HepG2 (cell line): ENCODE results near the gene ZBP1. TPM values are rescaled to one million over a fixed set of nuclear protein-coding genes. Genes with fewer than 3 reads are reported as not detected.

Experiments
- ATAC-seq: fragments of 200-7000 bp; cut with Tn5 transposase; 3 replicates; pipeline ENCODE4 v1.9.1; 2020; ENCODE audit warnings: mild to moderate bottlenecking, moderate library complexity
- BruUV-seq: library from RNA; stranded (reverse); fragments of 400-500 nt; replicated peaks from 2 replicates; lab custom pipeline; 2021; lab: Mats Ljungman, UMichigan
- CTCF ChIA-PET: fragments of 300-600 bp; formaldehyde crosslinking; extraction: SDS; loops from one replicate; lab custom pipeline; 2021; ENCODE audit warnings: low total read pairs, inconsistent platforms, low intra/inter-chr PET ratio; lab: Yijun Ruan, JAX
- POLR2A ChIA-PET: fragments of 350-600 bp; sonication (Branson Sonifier 250); formaldehyde crosslinking; loops from one replicate; lab custom pipeline; 2020; ENCODE audit warnings: antibody characterized with exemption, inconsistent platforms; lab: Yijun Ruan, JAX
- DNase-seq: peaks from one replicate; pipeline ENCODE4 v3.0.0-alpha.2; 2015; ENCODE audit warnings: low spot score
- FAIRE-seq: peaks from 3 replicates; lab custom pipeline; 2011; peaks lifted over from hg19 to GRCh38; lab: Jason Lieb, UNC
- H2AFZ ChIP-seq: one replicate; pipeline ENCODE4 v1.6.1; 2011; ENCODE audit warnings: low read length, inconsistent platforms
- H3K27ac ChIP-seq: fragments of 300-600 bp; 3 replicates; pipeline ENCODE4 v1.8.0; 2011; ENCODE audit warnings: mixed run types, mild to moderate bottlenecking, mixed read lengths, low read length, inconsistent platforms; ENCODE audit not compliant: insufficient read depth; ENCODE audit errors: extremely low read length
- H3K27me3 ChIP-seq, 2 experiments: fragments of 200-600 bp in 1 of 2; 2 replicates in 1 of 2; 3 replicates in 1 of 2; pipeline versions ENCODE4 v1.6.0 to v1.8.0; 2011; ENCODE audit warnings: low read length in 2 of 2, mild to moderate bottlenecking in 2 of 2, moderate library complexity in 2 of 2, inconsistent platforms in 1 of 2; ENCODE audit not compliant: insufficient read depth in 2 of 2, control insufficient read depth in 1 of 2
- H3K36me3 ChIP-seq, 2 experiments: fragments of 200-600 bp in 1 of 2; replicated peaks in 1 of 2; 2 replicates in 1 of 2; 3 replicates in 1 of 2; pipeline versions ENCODE4 v1.5.1 to v1.8.0; 2011; ENCODE audit warnings: low read length in 2 of 2, inconsistent platforms in 1 of 2; ENCODE audit not compliant: insufficient read depth in 2 of 2, control insufficient read depth in 1 of 2
- H3K4me1 ChIP-seq: 2 replicates; pipeline ENCODE4 v1.5.1; 2012; ENCODE audit warnings: low read length, inconsistent platforms; ENCODE audit not compliant: insufficient read depth
- H3K4me2 ChIP-seq: 2 replicates; pipeline ENCODE4 v1.6.0; 2011; ENCODE audit warnings: low read depth, low read length, inconsistent platforms
- H3K4me3 ChIP-seq, 3 experiments: fragments of 200-600 bp in 1 of 3; sonication (generic), shearing (Covaris generic) in 1 of 3; replicated peaks in 1 of 3; 2 replicates each; pipeline ENCODE4 v1.5.1; 2011 to 2016; ENCODE audit warnings: low read length in 3 of 3, inconsistent platforms in 2 of 3, low read depth in 2 of 3, mild to moderate bottlenecking in 2 of 3, control low read depth in 1 of 3, mixed read lengths in 1 of 3; ENCODE audit not compliant: insufficient read depth in 1 of 3
- H3K79me2 ChIP-seq: one replicate; pipeline ENCODE4 v1.6.1; 2011; ENCODE audit warnings: low read length, inconsistent platforms; ENCODE audit not compliant: insufficient read depth
- H3K9ac ChIP-seq: 2 replicates; pipeline ENCODE4 v1.6.0; 2011; ENCODE audit warnings: mild to moderate bottlenecking, low read depth, low read length, inconsistent platforms; ENCODE audit not compliant: insufficient read depth
- H3K9me3 ChIP-seq: 2 replicates; pipeline ENCODE4 v1.5.1; 2012; ENCODE audit warnings: mild to moderate bottlenecking, low read length
- H4K20me1 ChIP-seq: 2 replicates; pipeline ENCODE4 v1.6.0; 2011; ENCODE audit warnings: inconsistent platforms, mild to moderate bottlenecking, low read length, moderate library complexity; ENCODE audit not compliant: insufficient read depth
- ATF2 ChIP-seq: sonication (generic); formaldehyde crosslinking; IDR thresholded peaks from 2 replicates; pipeline ENCODE4 v1.4.0; 2020; ENCODE audit warnings: missing genetic modification reagents
- ETV5 ChIP-seq: IDR thresholded peaks from 2 replicates; pipeline ENCODE4 v1.6.1; 2018; ENCODE audit warnings: missing biosample characterization, missing genetic modification reagents, inconsistent platforms, borderline replicate concordance
- GPBP1L1 ChIP-seq: sonication (generic); formaldehyde crosslinking; IDR thresholded peaks from 2 replicates; pipeline ENCODE4 v1.5.0; 2020; ENCODE audit warnings: mild to moderate bottlenecking, missing genetic modification reagents
- SYNCRIP ChIP-seq: fragments of 200-400 bp; formaldehyde crosslinking; IDR thresholded peaks from 2 replicates; pipeline ENCODE4 v1.6.1; 2018; ENCODE audit warnings: mild to moderate bottlenecking, low read depth, low read length; ENCODE audit not compliant: insufficient read depth
- TGIF2 ChIP-seq: IDR thresholded peaks from 2 replicates; pipeline ENCODE4 v1.6.1; 2016; ENCODE audit warnings: control low read depth, missing compliant biosample characterization
- ZNF569 ChIP-seq: sonication (generic); formaldehyde crosslinking; IDR thresholded peaks from 2 replicates; pipeline ENCODE4 v1.5.0; 2020; ENCODE audit warnings: mild to moderate bottlenecking, missing genetic modification reagents, moderate library complexity, borderline replicate concordance
- ZXDC ChIP-seq: sonication (generic); formaldehyde crosslinking; IDR thresholded peaks from 2 replicates; pipeline ENCODE4 v1.5.0; 2020; ENCODE audit warnings: mild to moderate bottlenecking, missing genetic modification reagents
- WGBS: methylation state at CpG from one replicate; pipeline ENCODE4 v1.1.6; 2017; ENCODE audit warnings: low lambda C conversion rate; 5-methylcytosine and 5-hydroxymethylcytosine counted together
- in situ Hi-C: cut with HindIII; loops from 2 replicates; pipeline ENCODE4 v1.10.0; 2017; ENCODE audit warnings: low pct_unique_long_range_greater_than_20kb; ENCODE audit not compliant: extremely low pct_ligation_motif_present
- intact Hi-C: fragments of 100-400 bp; cut with micrococcal nuclease; formaldehyde crosslinking; loops from one replicate; pipeline ENCODE4 v1.10.0; 2022; ENCODE audit not compliant: unreplicated experiment
- polyA plus RNA-seq, 8 experiments: library from polyadenylated mRNA; depleted of rRNA in 3 of 8; stranded (reverse) in 7 of 8; unstranded in 1 of 8; fragments of >200 nt; fragmentation: Illumina TruSeq in 4 of 8; extraction: Trizol in 4 of 8; gene quantifications; 2 replicates each; pipeline versions ENCODE4 v1.2.1 to v1.2.3, GENCODE V29; 2011 to 2016; ENCODE audit warnings: low read depth in 4 of 8, missing spikeins in 1 of 8, mixed read lengths in 1 of 8; ENCODE audit not compliant: insufficient read depth in 1 of 8
- total RNA-seq, 5 experiments: library from RNA; depleted of rRNA; stranded (reverse); fragments of >200 nt; fragmentation: Illumina TruSeq; extraction: Trizol; gene quantifications; 2 replicates each; pipeline ENCODE4 v1.2.3, GENCODE V29; 2016; ENCODE audit warnings: low read depth in 1 of 5
- TF ChIP-seq, protein P1 (sequence below): sonication (generic); formaldehyde crosslinking; IDR thresholded peaks from 2 replicates; pipeline ENCODE4 v1.9.0; 2021; ENCODE audit warnings: missing genetic modification reagents, borderline replicate concordance
- TF ChIP-seq, protein P2 (sequence below): IDR thresholded peaks from 2 replicates; pipeline ENCODE4 v1.4.0; 2020; ENCODE audit warnings: mild to moderate bottlenecking, missing genetic modification reagents

The ZBP1 gene
- total and polyA plus RNA-seq, 2 of the 13 experiments (the other 11 are each of a cell fraction or from before 2014, with no cell fraction given): not detected

DNA sequence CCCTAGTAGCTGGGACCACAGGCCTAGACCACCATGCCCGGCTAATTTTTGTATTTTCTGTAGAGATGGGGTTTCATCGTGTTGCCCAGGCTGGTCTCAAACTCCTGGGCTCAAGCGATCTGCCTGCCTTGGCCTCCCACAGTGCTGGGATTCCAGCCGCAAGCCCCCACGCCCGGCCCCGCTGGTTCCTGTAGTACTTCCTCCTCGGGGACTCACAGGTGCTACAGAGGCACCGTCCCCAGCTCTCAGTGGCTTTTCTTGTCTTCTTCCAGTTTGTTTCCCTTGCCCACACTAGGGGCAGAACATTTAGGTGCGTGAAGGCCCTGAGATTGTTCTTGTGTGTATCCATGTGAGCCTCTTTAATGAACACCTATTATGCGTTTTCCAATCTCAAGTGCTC is 773 bp upstream of the ZBP1 start (continued):
- TF ChIP-seq ZXDC (CRISPR knock-in tag) (no peak), TGIF2 (no peak)

DNA sequence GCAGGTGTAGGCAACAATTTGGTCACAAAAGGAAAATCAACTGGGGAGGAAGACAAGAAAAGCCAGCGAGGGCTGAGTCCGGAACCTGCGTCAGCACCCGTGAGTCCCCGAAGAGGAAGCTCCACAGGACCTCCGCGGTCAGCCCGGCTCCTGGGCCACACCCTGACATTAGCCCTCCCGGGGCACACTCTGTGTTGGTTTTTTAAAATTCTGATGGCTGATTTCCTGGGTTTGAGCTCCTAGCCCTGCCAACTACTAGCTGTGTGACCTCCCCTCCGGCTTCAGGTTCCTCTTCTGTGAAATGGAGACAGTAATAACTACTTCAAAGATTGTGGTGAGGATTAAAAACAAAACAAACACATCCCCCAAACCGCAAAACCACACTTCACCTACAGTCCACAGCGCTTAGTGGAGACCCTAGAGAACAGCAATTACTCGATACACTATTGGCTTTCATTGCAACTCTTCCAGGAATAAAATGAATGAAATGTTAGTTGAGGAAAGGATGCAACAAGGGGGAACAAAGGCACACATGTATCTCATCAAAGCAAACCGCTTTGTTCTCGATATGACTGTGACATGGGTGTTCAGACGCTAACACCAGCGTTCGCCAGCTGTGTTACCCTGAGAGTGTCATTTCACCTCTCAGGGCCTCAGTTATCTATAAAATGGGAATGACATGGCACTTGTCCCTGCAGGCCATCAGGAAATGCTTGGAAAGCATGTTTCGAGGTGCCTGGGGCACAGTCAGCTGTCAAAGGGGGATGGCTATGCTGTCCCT is 985 bp downstream of the ZBP1 start:
- in situ Hi-C loops: no loop called here
- Histone ChIP-seq H4K20me1 (no peaks in the 10 kb centered on the region), H3K4me2 (no peak overlapping the region), H3K4me1 (no peaks in the 10 kb centered on the region), H3K4me3 (no peak overlapping the region), H3K27ac (no peak overlapping the region), H3K27me3 (peaks cover 5 to 81% of the 10 kb centered on the region in 2 experiments; a peak in 4 of 5 replicates), H3K9me3 (no peaks in the 10 kb centered on the region), H3K36me3 (no peaks in the 10 kb centered on the region), H3K79me2 (no peaks in the 10 kb centered on the region), H3K9ac (no peak overlapping the region), H2AFZ (no peak overlapping the region)
- ATAC-seq: no peak
- FAIRE-seq: no peak
- BruUV-seq: no TSS peak
- CTCF ChIA-PET: no interaction called here
- 11% methylated on average over 19 of the region's 19 CpGs for WGBS
- intact Hi-C loops: no loop called here
- no peak for DNase-seq
- POLR2A ChIA-PET: no interaction called here
- no peak for TF ChIP-seq ETV5 (CRISPR knock-in tag)
- TF ChIP-seq, protein P1, sequence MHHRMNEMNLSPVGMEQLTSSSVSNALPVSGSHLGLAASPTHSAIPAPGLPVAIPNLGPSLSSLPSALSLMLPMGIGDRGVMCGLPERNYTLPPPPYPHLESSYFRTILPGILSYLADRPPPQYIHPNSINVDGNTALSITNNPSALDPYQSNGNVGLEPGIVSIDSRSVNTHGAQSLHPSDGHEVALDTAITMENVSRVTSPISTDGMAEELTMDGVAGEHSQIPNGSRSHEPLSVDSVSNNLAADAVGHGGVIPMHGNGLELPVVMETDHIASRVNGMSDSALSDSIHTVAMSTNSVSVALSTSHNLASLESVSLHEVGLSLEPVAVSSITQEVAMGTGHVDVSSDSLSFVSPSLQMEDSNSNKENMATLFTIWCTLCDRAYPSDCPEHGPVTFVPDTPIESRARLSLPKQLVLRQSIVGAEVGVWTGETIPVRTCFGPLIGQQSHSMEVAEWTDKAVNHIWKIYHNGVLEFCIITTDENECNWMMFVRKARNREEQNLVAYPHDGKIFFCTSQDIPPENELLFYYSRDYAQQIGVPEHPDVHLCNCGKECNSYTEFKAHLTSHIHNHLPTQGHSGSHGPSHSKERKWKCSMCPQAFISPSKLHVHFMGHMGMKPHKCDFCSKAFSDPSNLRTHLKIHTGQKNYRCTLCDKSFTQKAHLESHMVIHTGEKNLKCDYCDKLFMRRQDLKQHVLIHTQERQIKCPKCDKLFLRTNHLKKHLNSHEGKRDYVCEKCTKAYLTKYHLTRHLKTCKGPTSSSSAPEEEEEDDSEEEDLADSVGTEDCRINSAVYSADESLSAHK: no peak
- TF ChIP-seq SYNCRIP: no peak
- no peak for TF ChIP-seq GPBP1L1
- TF ChIP-seq ATF2: no peak
- TF ChIP-seq, protein P2, sequence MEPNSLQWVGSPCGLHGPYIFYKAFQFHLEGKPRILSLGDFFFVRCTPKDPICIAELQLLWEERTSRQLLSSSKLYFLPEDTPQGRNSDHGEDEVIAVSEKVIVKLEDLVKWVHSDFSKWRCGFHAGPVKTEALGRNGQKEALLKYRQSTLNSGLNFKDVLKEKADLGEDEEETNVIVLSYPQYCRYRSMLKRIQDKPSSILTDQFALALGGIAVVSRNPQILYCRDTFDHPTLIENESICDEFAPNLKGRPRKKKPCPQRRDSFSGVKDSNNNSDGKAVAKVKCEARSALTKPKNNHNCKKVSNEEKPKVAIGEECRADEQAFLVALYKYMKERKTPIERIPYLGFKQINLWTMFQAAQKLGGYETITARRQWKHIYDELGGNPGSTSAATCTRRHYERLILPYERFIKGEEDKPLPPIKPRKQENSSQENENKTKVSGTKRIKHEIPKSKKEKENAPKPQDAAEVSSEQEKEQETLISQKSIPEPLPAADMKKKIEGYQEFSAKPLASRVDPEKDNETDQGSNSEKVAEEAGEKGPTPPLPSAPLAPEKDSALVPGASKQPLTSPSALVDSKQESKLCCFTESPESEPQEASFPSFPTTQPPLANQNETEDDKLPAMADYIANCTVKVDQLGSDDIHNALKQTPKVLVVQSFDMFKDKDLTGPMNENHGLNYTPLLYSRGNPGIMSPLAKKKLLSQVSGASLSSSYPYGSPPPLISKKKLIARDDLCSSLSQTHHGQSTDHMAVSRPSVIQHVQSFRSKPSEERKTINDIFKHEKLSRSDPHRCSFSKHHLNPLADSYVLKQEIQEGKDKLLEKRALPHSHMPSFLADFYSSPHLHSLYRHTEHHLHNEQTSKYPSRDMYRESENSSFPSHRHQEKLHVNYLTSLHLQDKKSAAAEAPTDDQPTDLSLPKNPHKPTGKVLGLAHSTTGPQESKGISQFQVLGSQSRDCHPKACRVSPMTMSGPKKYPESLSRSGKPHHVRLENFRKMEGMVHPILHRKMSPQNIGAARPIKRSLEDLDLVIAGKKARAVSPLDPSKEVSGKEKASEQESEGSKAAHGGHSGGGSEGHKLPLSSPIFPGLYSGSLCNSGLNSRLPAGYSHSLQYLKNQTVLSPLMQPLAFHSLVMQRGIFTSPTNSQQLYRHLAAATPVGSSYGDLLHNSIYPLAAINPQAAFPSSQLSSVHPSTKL (CRISPR knock-in tag): no peak
- no peak for TF ChIP-seq ZNF569 (CRISPR knock-in tag)
